ENCODE data around the gene PALM.

DNA sequence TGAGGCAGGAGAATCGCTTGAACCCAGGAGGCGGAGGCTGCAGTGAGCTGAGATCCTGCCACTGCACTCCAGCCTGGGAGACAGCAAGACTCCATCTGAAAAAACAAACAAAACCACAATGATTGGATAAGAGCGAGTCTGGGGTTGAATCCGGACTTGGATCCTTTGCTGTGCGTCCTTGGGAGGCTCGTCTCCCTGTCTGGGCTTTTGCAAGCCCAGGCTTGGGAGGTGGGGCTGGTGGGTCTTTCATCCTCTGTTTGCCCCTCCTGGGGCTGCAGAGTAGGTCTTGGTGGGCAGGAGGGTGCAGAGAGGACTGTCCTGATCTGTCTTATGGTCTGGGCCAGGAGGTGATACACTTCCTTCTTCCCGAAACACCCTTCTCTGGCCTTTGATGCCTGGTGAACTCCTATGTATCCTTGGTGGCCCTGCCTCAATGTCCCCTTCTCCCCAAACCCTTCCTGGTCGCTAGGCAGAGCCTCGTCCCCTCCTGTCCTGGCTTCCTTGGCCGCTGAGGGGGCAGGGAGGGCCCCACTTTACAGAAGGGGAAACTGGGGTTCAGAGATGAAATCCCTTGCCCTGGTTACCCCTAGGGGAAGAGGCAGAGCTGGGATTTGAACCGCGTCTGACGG, 16.8 kb downstream of the PALM start:
- TF ChIP-seq SP1 (IDR thresholded peaks at IDR 0.05): no peak
- TF ChIP-seq, protein P1, sequence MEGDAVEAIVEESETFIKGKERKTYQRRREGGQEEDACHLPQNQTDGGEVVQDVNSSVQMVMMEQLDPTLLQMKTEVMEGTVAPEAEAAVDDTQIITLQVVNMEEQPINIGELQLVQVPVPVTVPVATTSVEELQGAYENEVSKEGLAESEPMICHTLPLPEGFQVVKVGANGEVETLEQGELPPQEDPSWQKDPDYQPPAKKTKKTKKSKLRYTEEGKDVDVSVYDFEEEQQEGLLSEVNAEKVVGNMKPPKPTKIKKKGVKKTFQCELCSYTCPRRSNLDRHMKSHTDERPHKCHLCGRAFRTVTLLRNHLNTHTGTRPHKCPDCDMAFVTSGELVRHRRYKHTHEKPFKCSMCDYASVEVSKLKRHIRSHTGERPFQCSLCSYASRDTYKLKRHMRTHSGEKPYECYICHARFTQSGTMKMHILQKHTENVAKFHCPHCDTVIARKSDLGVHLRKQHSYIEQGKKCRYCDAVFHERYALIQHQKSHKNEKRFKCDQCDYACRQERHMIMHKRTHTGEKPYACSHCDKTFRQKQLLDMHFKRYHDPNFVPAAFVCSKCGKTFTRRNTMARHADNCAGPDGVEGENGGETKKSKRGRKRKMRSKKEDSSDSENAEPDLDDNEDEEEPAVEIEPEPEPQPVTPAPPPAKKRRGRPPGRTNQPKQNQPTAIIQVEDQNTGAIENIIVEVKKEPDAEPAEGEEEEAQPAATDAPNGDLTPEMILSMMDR (IDR thresholded peaks at IDR 0.05; ENCODE audit: low read depth, low read length, missing input control): no peak
- TF ChIP-seq RAD21 (IDR thresholded peaks at IDR 0.05): no peak
- TF ChIP-seq YY1 (IDR thresholded peaks at IDR 0.05): no peak
- TF ChIP-seq TAF1 (conservative IDR thresholded peaks at IDR 0.05): no peak
